NOMO-1 treated with DMSO at 0.1 percent for 48 hours (cell line): ENCODE data around the gene COPA.

Experiments used
- DNase-seq: peaks from one replicate; lab custom pipeline; 2025; ENCODE audit not compliant: unreplicated experiment; lab: John Stamatoyannopoulos, UW

COPA gene

GRCh38 chr1:160363010-160363409 is 20.0 kb upstream of the COPA start:
- no peak for DNase-seq

DNA sequence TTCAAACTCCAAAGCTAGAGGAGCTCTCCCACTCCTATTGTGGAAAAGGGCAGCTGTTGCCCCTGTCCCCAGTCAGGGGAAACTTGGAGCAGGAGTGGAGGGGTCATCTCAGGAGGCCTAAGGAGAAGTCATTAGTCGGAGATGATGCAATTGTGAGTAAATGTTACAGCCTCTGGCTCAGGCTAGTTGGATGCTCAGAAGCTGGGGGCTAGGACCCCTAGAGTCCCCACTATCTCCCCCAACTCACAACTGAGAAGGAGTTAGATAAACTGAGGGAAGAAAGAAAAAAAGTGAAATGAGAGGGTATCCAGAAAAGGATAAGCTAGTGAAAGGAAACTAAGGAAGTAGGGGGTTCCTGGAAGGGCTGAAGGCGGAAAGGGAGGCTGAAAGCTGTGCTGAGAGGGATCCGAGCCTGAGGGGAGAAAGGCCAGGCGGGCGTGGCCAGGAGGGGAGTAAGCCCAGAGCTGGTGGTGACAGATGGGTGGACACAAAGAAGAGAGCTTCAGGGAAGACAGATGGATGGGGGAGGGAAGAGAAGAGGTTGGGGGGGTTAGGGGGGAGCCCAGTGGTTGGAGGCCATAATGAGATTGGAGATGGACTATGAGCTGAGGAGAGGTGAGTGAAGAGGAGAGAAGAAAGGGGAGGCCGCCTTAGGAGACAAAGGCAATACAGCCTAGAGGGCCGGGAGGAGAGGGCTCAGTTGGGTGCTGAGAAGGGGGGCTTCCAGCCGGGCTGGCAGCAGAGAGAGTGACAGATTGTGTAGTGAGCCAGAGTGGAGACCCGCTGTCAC is 19.3 kb upstream of the COPA start:
- DNase-seq, result no peak

DNA sequence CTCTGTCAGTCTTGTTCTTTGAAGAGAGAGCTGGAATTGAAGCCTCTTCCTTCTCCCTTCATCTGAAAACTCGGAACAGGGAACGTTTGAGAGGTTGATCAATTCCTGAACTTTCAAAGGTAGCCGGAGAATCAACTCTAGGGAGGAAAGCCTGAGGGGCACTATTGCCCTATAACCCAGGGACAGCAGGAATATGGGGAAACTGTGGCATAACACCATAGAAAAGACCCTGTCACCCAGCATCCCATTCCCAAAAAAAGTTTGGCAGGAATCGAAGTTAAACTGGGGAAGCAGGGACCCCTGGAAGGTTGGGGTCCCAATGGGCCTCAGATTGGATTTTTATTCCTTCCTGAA is 18.7 kb upstream of the COPA start:
- DNase-seq, result no peak

DNA sequence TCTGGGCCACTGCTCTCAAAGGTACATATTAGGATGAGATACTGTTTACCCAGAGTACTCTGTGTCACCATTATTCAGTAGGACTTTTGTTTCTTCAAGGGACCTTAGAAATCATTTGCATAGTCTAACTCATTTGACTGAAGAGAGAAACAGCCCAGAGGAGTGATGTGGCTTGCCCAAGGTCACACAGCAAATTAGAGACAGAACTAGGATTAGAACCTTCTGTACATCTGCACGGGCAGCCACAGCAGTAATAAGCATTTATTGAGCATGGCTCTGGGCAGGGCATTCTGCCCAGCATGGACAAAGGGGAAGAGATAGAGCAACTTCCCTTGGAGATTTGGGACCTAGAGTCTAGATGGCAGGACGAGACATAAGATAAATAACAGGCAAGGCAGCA is 18.1 kb upstream of the COPA start:
- no peak for DNase-seq

DNA sequence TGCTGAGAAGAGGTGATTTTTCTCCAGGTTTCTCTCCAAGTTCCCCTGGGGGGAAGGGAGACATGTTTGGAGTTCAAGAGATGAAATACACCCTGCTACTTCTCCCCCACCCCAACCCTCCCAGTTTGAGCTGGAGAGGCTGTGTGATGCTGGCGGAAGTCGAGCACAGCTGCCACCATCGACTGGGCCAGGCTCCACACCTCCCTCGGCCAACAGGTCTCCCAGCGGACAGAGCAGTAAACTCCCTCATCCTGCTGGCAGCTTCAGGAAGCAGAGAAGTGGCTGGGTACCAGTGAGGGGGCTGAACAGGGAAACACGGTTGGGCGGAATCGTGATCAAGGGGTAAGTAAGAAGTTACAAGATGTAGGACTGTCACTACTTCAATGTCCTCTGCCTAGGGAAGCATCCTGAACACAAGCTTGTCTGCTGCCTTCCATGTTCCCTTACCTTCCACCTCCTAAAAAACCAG is 17.2 kb upstream of the COPA start:
- DNase-seq, result no peak

- DNase-seq, result no peak
Measured at GRCh38 chr1:160359559-160360226, 16.6 kb upstream of the COPA start.

- no peak for DNase-seq
Measured at GRCh38 chr1:160358073-160358472, 15.0 kb upstream of the COPA start.

GRCh38 chr1:160357286-160358002 is 14.4 kb upstream of the COPA start:
- DNase-seq, result no peak

- peak; percentile 19 for DNase-seq
Measured at GRCh38 chr1:160354388-160354985, 11.4 kb upstream of the COPA start.

DNA sequence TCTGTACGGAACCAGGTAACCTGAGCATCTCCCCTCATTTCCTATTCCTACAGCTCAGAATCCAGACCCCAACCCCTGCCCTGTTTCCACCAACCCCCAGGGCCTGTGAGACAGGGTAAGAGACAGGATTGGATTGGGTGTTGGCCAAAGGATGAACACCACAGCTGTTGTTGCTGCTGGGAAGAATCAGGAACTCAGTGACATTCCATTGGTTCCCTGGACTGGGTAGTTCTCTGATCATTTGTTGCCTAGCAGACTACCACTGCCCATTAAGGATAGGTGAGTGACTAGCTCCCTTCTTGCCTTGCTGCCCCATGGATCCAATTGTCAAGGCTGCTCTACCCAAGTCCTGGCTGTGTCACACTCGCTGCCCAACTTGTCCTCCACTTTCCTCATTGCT is 10.2 kb upstream of the COPA start:
- DNase-seq, result no peak

- DNase-seq, result no peak
Measured at GRCh38 chr1:160352555-160352954, 9.5 kb upstream of the COPA start.

DNA sequence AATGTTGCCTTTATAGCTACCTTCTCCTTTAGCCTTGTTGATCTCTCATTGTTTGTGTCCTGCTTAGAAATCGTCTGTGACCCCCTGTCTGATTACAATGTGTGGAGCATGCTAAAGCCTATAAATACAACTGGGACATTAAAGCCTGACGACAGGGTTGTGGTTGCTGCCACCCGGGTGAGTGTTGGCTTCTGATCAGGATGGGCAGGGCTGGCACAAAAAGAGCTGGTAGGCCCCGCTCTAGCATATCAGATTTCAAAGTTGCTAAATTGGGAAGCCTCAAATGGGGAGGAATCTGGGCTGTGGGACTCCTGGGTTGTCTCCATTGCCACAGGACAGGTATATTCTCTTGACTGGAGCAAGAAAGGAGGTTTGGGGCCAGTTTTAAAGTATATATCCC is 8.6 kb upstream of the COPA start:
- DNase-seq, result no peak

GRCh38 chr1:160346958-160347357 is 3.9 kb upstream of the COPA start:
- DNase-seq, result peak; percentile 94

- peak; percentile 33 for DNase-seq
Measured at GRCh38 chr1:160346463-160346862, 3.4 kb upstream of the COPA start.

DNA sequence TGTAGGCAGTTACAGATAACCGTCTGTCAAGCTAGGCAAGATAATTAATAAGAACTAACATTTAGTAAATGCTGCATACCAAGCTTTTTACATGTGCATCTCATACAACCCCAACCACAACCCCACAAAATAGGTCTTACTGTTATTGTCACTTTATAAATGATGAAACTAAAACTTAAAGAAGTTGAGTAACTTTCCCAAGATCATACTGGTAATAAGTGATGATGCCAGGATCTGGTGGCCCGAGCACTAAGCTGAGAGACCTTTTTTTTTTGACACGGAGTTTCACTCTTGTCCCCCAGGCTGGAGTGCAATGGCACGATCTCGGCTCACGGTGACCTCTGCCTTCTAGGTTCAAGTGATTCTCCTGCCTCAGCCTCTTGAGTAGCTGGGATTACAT is 1.9 kb upstream of the COPA start:
- no peak for DNase-seq

- no peak for DNase-seq
Measured at GRCh38 chr1:160344241-160344640, 1.2 kb upstream of the COPA start.

DNA sequence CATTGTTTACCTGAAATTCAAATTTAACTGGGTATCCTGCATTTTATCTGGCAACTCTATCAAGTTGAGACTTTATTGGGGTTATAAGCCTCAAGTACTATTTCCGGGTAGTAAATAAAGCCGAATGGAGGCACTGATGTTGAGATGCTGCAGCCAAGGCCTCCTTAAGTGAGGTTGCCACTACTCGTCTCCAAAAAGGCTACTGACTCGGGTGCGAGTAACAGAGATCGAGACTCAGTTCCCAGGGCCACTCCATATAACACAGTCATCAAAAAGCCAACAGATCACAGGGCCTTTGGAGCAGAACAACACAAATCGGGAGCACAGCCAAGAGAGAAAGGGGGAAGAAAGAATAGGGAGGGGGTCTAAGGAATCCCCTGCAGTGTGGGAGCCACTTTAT is 524 bp downstream of the COPA start:
- no peak for DNase-seq

DNA sequence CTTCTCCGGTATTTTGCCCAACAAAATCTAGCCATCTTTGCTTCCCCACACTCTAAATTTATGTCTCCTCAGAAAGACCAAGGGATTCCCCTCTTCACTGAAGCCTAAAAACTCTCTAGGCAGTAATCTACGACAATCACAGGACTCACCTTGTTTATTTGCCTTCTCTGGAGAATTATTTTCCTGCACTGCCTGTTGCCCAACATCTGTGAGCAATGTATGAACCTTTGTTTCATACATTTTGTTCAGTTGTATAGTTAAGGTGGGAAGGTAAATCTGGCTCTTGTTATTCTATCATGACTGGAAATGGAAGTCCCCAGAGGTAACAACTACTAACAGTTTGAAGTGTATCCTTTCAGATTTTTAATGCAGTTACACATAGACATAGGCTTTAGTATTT is 2.2 kb downstream of the COPA start:
- no peak for DNase-seq

GRCh38 chr1:160340146-160340545 is 2.9 kb downstream of the COPA start:
- no peak for DNase-seq

DNA sequence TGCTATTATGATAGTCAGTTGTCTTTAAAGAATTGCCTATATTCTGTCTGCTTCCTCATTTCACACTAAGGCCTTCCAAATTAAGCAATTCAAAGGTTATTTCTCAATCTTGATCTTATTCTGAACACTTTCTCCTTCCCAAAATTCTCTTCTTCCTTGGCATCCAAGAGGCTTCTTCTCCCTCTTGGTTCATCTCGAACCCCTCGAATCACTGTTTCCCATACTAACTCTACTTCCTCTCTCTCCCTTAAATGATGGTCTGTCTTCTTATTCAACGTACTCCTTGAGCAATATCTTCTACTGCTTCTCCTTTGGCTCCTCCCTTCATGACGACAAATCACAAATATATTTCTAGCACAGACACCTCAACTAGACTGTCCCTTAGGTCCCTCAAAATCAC is 4.5 kb downstream of the COPA start:
- peak; percentile 78 for DNase-seq

DNA sequence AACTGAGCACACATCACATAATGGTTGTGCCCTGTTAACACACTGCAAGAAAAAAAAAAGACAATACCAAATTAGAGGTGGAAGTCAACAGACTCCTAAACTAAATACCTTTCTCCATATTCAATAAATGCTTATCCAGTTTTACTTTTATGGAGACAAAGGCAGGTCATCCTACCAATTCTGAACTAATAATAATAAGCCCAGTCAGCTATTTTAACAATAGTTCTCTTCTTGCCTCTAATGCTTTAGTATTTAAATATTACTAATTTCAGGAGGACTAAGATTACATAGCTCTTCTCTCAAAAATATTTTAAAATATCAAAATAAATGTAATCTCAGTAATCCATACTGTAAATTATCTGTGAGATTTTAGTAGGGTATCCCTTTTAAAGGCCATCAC is 10.5 kb downstream of the COPA start:
- no peak for DNase-seq

GRCh38 chr1:160330119-160330518 is 12.9 kb downstream of the COPA start:
- DNase-seq, result no peak
